Measurements from ENCODE around the gene NUPR2. TPM values are rescaled to one million over a fixed set of nuclear protein-coding genes. Genes with fewer than 3 reads are reported as not detected.
"Not testable (repeated sequence)": the region's sequence is repeated elsewhere in the genome, so short reads cannot be mapped to it uniquely, and the experiment has no call there.

The NUPR2 gene
- total and polyA plus RNA-seq, 8 donors, result 0.37 to 11.5 (median 1.2) TPM; not detected in 1

GRCh38 chr7:56079450-56080185 lies 36.6 kb downstream of the NUPR2 start:
- Histone ChIP-seq H3K27ac (peak overlapping the region in 2 of 4 donors; percentile 33 to 64), H3K36me3 (no peaks in the 10 kb centered on the region), H3K4me1 (peaks cover 3 to 14% (median 10%) of the 10 kb centered on the region in 3 donors), H3K4me3 (no peak overlapping the region), H3K9me3 (no peaks in the 10 kb centered on the region), H3K27me3 (no peaks in the 10 kb centered on the region)
- FAIRE-seq (no peak), DNase-seq (peak; percentile 74 to 90 (median 82)), ATAC-seq (peak; percentile 72 to 83 (median 83))
- intact Hi-C loops (cut with DNase I), result loop anchor here in 1 of 3 donors (10.0 kb wide), 1 partner anchor 75 kb away; no protein-coding TSS in a partner anchor
- WGBS, 2 donors, result 6 to 26% methylated on average over 12 of the region's 12 CpGs
- peak; percentile 43 to 69 (median 53) for TF ChIP-seq CTCF (IDR thresholded peaks at IDR 0.05)

GRCh38 chr7:56078196-56078595 lies 38.0 kb downstream of the NUPR2 start:
- no peak for TF ChIP-seq CTCF (IDR thresholded peaks at IDR 0.05)
- Histone ChIP-seq H3K9me3 (no peaks in the 10 kb centered on the region), H3K27me3 (no peaks in the 10 kb centered on the region), H3K4me3 (no peak overlapping the region), H3K27ac (no peak overlapping the region), H3K4me1 (peaks cover 3 to 14% (median 12%) of the 10 kb centered on the region in 3 donors), H3K36me3 (no peaks in the 10 kb centered on the region)
- no peak for FAIRE-seq
- DNase-seq, result peak in 2 of 6 donors; percentile 52 to 77
- intact Hi-C loops (cut with DNase I), result loop anchor here in 1 of 3 donors (10.0 kb wide), 1 partner anchor 73 kb away; no protein-coding TSS in a partner anchor
- no peak for ATAC-seq
- WGBS, 2 donors, result 95 to 97% methylated on average over 16 of the region's 16 CpGs

GRCh38 chr7:56077681-56078080 lies 38.5 kb downstream of the NUPR2 start:
- H3K4me3 ChIP-seq, result no peak overlapping the region
- no peak for FAIRE-seq
- H3K9me3 ChIP-seq, result no peaks in the 10 kb centered on the region
- H3K27me3 ChIP-seq, result no peaks in the 10 kb centered on the region
- no peak overlapping the region for H3K27ac ChIP-seq
- H3K36me3 ChIP-seq, result no peaks in the 10 kb centered on the region
- no peak for TF ChIP-seq CTCF (IDR thresholded peaks at IDR 0.05)
- DNase-seq, result peak in 1 of 6 donors; percentile 19
- 82 to 95% methylated on average over 3 of the region's 3 CpGs for WGBS, 2 donors
- no peak for ATAC-seq
- intact Hi-C loops (cut with DNase I), result loop anchor here in 1 of 3 donors (10.0 kb wide), 1 partner anchor 73 kb away; no protein-coding TSS in a partner anchor
- H3K4me1 ChIP-seq, result peaks cover 3 to 12% (median 10%) of the 10 kb centered on the region in 3 donors

- 7 to 9% methylated on average over 19 of the region's 19 CpGs for WGBS, 2 donors
Observed at GRCh38 chr7:56074371-56074791, 41.8 kb downstream of the NUPR2 start.

GRCh38 chr7:56066376-56066775 lies 49.8 kb downstream of the NUPR2 start:
- DNase-seq, result peak in 1 of 6 donors; percentile 19
- Histone ChIP-seq H3K4me1 (peaks cover 8 to 21% (median 10%) of the 10 kb centered on the region in 3 donors), H3K36me3 (peaks cover 0 to 26% (median 11%) of the 10 kb centered on the region in 3 donors)
- H3K27ac ChIP-seq; FAIRE-seq; H3K4me3 ChIP-seq; H3K9me3 ChIP-seq; ATAC-seq; intact Hi-C loops (cut with DNase I); H3K27me3 ChIP-seq: not testable (repeated sequence)
- 97% methylated on average over 13 of the region's 13 CpGs for WGBS, 2 donors

More at GRCh38 chr7:56074371-56074791, 41.8 kb downstream of the NUPR2 start:
- Histone ChIP-seq H3K36me3 (peaks cover 0 to 18% (median 8%) of the 10 kb centered on the region in 3 donors), H3K4me3 (no peak overlapping the region), H3K27ac (peak overlapping the region in 3 of 4 donors; percentile 33 to 67 (median 50)), H3K4me1 (peaks cover 3 to 5% (median 4%) of the 10 kb centered on the region in 3 donors), H3K27me3 (no peaks in the 10 kb centered on the region), H3K9me3 (no peaks in the 10 kb centered on the region)
- intact Hi-C loops (cut with DNase I), result loop anchor here in 2 of 3 donors (2.0 to 10.0 kb wide), 2 partner anchors 70 kb away; no protein-coding TSS in a partner anchor
- FAIRE-seq (no peak), ATAC-seq (peak; percentile 97 to 99 (median 98)), DNase-seq (peak; percentile 90 to 97 (median 94))
- peak; percentile 83 to 96 (median 90) for TF ChIP-seq CTCF (IDR thresholded peaks at IDR 0.05)

Other genes starting within 250 kb of the NUPR2 start
- 1 to 10 TPM; 1.5 to 2.9 (median 1.7) TPM for gene ZNF713, start 229.0 kb downstream of the NUPR2 start, total RNA-seq
- 1 to 10 TPM; 1.1 to 1.4 TPM for gene ZNF713, start 229.0 kb downstream of the NUPR2 start, polyA plus RNA-seq
- 1 to 10 TPM; 5.4 to 8.6 (median 7.0) TPM for gene MRPS17, start 164.5 kb downstream of the NUPR2 start, total RNA-seq
- gene MRPS17, start 164.5 kb downstream of the NUPR2 start, polyA plus RNA-seq, result 1 to 10 TPM; 6.6 to 8.4 TPM
- gene NIPSNAP2, start 151.8 kb downstream of the NUPR2 start, total RNA-seq, result 10 to 100 TPM; 18.7 to 31.1 (median 25.8) TPM
- gene NIPSNAP2, start 151.8 kb downstream of the NUPR2 start, polyA plus RNA-seq, result 10 to 100 TPM; 22.2 to 37.5 TPM
- 1 to 10 TPM; 3.8 to 9.1 (median 7.2) TPM for gene PSPH, start 65.0 kb downstream of the NUPR2 start, total RNA-seq
- gene PSPH, start 65.0 kb downstream of the NUPR2 start, polyA plus RNA-seq, result 1 to 10 TPM; 3.3 to 3.8 TPM
- gene CCT6A, start 64.7 kb downstream of the NUPR2 start, total RNA-seq, result 10 to 100 TPM; 33.6 to 56.5 (median 51.3) TPM
- 10 to 100 TPM; 80.4 to 89.0 TPM for gene CCT6A, start 64.7 kb downstream of the NUPR2 start, polyA plus RNA-seq
- 100 to 1,000 TPM in 5 of 6 donors, 10 to 100 TPM in 1; 95.0 to 136 (median 108) TPM for gene SUMF2, start 52.1 kb downstream of the NUPR2 start, total RNA-seq
- gene SUMF2, start 52.1 kb downstream of the NUPR2 start, polyA plus RNA-seq, result 100 to 1,000 TPM in 1 of 2 donors, 10 to 100 TPM in 1; 88.6 to 101 TPM
- under 1 TPM; 0.16 to 0.78 (median 0.48) TPM for gene PHKG1, start 23.5 kb downstream of the NUPR2 start, total RNA-seq
- gene PHKG1, start 23.5 kb downstream of the NUPR2 start, polyA plus RNA-seq, result 1 to 10 TPM; 1.4 to 1.6 TPM
- gene CHCHD2, start 9.9 kb downstream of the NUPR2 start, total RNA-seq, result 100 to 1,000 TPM; 115 to 189 (median 149) TPM
- gene CHCHD2, start 9.9 kb downstream of the NUPR2 start, polyA plus RNA-seq, result 100 to 1,000 TPM; 135 to 265 TPM